Esophagus muscularis mucosa (tissue), 4 donors: ENCODE measurements around the gene MATK. TPM values are rescaled to one million over a fixed set of nuclear protein-coding genes. Genes with fewer than 3 reads are reported as not detected.

ENCODE experiments used
- DNase-seq: peaks from one replicate; pipeline ENCODE4 v3.0.0-alpha.2; 2017; ENCODE audit errors: extremely low spot score
- H3K27ac ChIP-seq, 4 donors: fragments of 200-600 bp; sonication (generic); replicated peaks in 1 of 4; 1 replicate in 3 of 4; 2 replicates in 1 of 4; pipeline ENCODE4 v1.5.1; 2016 to 2019; ENCODE audit warnings: mild to moderate bottlenecking in 1 of 4
- H3K27me3 ChIP-seq, 4 donors: fragments of 200-600 bp; sonication (generic); one replicate each; pipeline versions ENCODE4 v1.5.1 to v1.6.0; 2016 to 2019
- H3K36me3 ChIP-seq, 4 donors: fragments of 200-600 bp; sonication (generic); one replicate each; pipeline ENCODE4 v1.5.1; 2016 to 2019
- H3K4me1 ChIP-seq, 4 donors: fragments of 200-600 bp; sonication (generic); one replicate each; pipeline ENCODE4 v1.5.1; 2016 to 2019
- H3K4me3 ChIP-seq, 4 donors: fragments of 200-600 bp; sonication (generic); 1 replicate in 2 of 4; 2 replicates in 2 of 4; pipeline ENCODE4 v1.5.1; 2016 to 2019; ENCODE audit warnings: mild to moderate bottlenecking in 4 of 4, moderate library complexity in 1 of 4
- H3K9me3 ChIP-seq, 4 donors: fragments of 200-600 bp; sonication (generic); 1 replicate in 3 of 4; 2 replicates in 1 of 4; pipeline ENCODE4 v1.5.1; 2016 to 2019
- EP300 ChIP-seq: sonication (generic); formaldehyde crosslinking; IDR thresholded peaks from one replicate; pipeline ENCODE4 v1.6.1; 2017; ENCODE audit warnings: antibody characterized with exemption
- POLR2A ChIP-seq: fragments of 450-650 bp; IDR thresholded peaks from one replicate; pipeline ENCODE4 v1.6.1; 2017; ENCODE audit warnings: antibody characterized with exemption, moderate library complexity, mild to moderate bottlenecking, low read depth
- POLR2AphosphoS5 ChIP-seq, 2 donors: sonication (generic); formaldehyde crosslinking; IDR thresholded peaks; one replicate each; pipeline ENCODE4 v1.6.1; 2017; ENCODE audit warnings: antibody characterized with exemption in 2 of 2
- WGBS: methylation state at CpG from one replicate; pipeline ENCODE4 v1.1.5; 2018; 5-methylcytosine and 5-hydroxymethylcytosine counted together
- intact Hi-C: fragments of 100-400 bp; cut with DNase I; formaldehyde crosslinking; loops from one replicate; pipeline ENCODE4 v1.15.1; 2023
- total RNA-seq, 4 donors: library from RNA; depleted of rRNA; stranded (reverse); fragments of >200 nt; gene quantifications; one replicate each; pipeline versions ENCODE4 v1.1.0 to v1.2.1, GENCODE V29; 2016
- TF ChIP-seq, protein P1 (sequence below), 3 experiments: fragments of 200-600 bp in 2 of 3; fragments of 450-650 bp in 1 of 3; sonication (generic) in 2 of 3; IDR thresholded peaks; one replicate each; pipeline ENCODE4 v1.5.1; 2017 to 2019; ENCODE audit warnings: antibody characterized with exemption in 3 of 3, mild to moderate bottlenecking in 2 of 3, moderate library complexity in 1 of 3

The MATK gene
- total RNA-seq, 4 donors from 2014 or later: 0.13 to 2.9 (median 1.8) TPM

DNA sequence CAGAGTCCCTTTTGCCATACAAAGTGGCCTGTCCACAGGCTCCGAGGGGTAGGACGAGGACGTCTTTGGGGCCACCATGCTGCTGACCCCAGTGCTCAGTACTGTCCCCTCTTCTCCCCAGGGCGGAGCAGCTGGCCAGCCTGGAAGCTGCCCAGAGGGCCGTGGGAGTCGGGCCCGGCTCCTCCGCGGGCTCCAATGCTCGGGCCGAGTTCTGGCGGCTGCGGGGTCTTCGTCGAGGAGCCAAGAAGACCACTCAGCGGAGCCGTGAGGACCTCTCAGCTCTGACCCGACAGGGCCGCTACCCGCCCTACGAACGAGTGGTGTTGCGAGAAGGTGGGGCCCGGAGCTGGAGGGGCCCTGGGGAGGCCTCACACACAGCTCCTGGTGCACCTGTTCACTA lies 45.8 kb downstream of the MATK start:
- Histone ChIP-seq H3K4me3 (no peak overlapping the region), H3K9me3 (no peaks in the 10 kb centered on the region), H3K27me3 (peaks cover 0 to 14% (median 0%) of the 10 kb centered on the region in 4 donors), H3K36me3 (no peaks in the 10 kb centered on the region), H3K4me1 (no peaks in the 10 kb centered on the region), H3K27ac (no peak overlapping the region)
- 92% methylated on average over 8 of the region's 24 CpGs for whole genome bisulfite sequencing
- TF ChIP-seq POLR2AphosphoS5 (IDR thresholded peaks at IDR 0.05) (no peak), EP300 (no peak), POLR2A (no peak)
- DNase-seq: no peak
- intact Hi-C loops: no loop called here

DNA sequence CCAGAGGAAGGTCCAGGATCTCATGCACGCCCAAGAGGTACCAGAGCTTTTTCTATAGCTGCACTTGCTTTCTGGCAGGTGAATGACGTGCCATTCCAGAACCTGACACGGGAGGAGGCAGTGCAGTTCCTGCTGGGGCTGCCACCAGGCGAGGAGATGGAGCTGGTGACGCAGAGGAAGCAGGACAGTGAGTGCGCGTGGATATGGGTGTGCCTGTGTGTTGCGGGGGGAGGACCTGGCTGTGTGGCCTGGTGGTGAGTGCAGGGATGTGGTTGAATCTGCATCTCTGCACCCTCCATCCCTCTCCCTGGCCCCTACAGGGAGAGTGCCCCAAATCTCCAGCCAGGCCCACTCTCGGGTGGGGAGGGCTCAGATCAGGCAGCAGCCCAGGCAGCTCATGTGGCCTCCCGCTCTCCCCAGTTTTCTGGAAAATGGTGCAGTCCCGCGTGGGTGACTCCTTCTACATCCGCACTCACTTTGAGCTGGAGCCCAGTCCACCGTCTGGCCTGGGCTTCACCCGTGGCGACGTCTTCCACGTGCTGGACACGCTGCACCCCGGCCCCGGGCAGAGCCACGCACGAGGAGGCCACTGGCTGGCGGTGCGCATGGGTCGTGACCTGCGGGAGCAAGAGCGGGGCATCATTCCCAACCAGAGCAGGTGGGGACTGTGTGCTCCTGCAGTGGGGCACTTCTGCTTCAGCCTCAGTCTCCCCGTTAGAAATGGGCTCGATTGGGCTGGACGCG lies 47.5 kb downstream of the MATK start:
- Histone ChIP-seq H3K36me3 (no peaks in the 10 kb centered on the region), H3K4me1 (no peaks in the 10 kb centered on the region), H3K9me3 (no peaks in the 10 kb centered on the region), H3K4me3 (no peak overlapping the region), H3K27me3 (peaks cover 0 to 17% (median 0%) of the 10 kb centered on the region in 4 donors), H3K27ac (no peak overlapping the region)
- TF ChIP-seq POLR2A (no peak), EP300 (no peak), POLR2AphosphoS5 (IDR thresholded peaks at IDR 0.05) (no peak)
- TF ChIP-seq, protein P1, sequence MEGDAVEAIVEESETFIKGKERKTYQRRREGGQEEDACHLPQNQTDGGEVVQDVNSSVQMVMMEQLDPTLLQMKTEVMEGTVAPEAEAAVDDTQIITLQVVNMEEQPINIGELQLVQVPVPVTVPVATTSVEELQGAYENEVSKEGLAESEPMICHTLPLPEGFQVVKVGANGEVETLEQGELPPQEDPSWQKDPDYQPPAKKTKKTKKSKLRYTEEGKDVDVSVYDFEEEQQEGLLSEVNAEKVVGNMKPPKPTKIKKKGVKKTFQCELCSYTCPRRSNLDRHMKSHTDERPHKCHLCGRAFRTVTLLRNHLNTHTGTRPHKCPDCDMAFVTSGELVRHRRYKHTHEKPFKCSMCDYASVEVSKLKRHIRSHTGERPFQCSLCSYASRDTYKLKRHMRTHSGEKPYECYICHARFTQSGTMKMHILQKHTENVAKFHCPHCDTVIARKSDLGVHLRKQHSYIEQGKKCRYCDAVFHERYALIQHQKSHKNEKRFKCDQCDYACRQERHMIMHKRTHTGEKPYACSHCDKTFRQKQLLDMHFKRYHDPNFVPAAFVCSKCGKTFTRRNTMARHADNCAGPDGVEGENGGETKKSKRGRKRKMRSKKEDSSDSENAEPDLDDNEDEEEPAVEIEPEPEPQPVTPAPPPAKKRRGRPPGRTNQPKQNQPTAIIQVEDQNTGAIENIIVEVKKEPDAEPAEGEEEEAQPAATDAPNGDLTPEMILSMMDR (IDR thresholded peaks at IDR 0.05): no peak
- WGBS: 84% methylated on average over 30 of the region's 32 CpGs
- DNase-seq: no peak
- intact Hi-C loops: no loop called here

DNA sequence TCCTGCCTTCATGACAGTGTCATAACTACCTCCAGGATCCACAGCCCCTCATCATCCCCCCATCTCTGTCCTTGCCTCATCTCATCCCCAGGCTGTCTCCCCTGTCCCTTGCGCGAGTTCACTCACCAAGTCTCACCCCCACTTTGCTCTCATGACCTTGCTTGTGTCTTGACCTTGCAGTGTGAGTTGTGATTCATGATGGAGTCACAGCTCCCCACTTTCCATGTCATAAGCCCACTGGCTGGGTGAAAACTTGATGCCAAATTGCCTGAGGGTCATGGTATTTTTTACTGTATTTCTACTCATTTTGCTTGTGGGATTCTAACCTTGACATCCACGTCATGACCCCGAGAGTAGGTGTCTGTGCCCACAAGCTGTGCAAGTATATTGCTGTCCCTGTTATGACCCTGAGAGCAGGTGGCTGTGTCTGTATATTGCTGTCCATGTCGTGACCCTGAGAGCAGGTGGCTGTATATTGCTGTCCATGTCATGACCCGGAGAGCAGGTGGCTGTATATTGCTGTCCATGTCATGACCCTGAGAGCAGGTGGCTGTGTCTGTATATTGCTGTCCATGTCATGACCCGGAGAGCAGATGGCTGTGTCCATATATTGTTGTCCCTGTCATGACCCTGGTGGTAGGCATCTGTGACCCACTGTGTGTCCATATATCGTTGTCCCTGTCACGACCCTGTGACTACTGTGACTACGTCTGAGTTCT lies 48.5 kb downstream of the MATK start:
- Histone ChIP-seq H3K36me3 (no peaks in the 10 kb centered on the region), H3K4me1 (no peaks in the 10 kb centered on the region), H3K27ac (no peak overlapping the region), H3K4me3 (no peak overlapping the region), H3K9me3 (no peaks in the 10 kb centered on the region), H3K27me3 (peaks cover 0 to 17% (median 0%) of the 10 kb centered on the region in 4 donors)
- intact Hi-C loops: no loop called here
- TF ChIP-seq EP300 (no peak), POLR2AphosphoS5 (IDR thresholded peaks at IDR 0.05) (no peak), POLR2A (no peak)
- TF ChIP-seq, protein P1 (IDR thresholded peaks at IDR 0.05): no peak
- no peak for DNase-seq
- 89% methylated on average over 10 of the region's 10 CpGs for WGBS

DNA sequence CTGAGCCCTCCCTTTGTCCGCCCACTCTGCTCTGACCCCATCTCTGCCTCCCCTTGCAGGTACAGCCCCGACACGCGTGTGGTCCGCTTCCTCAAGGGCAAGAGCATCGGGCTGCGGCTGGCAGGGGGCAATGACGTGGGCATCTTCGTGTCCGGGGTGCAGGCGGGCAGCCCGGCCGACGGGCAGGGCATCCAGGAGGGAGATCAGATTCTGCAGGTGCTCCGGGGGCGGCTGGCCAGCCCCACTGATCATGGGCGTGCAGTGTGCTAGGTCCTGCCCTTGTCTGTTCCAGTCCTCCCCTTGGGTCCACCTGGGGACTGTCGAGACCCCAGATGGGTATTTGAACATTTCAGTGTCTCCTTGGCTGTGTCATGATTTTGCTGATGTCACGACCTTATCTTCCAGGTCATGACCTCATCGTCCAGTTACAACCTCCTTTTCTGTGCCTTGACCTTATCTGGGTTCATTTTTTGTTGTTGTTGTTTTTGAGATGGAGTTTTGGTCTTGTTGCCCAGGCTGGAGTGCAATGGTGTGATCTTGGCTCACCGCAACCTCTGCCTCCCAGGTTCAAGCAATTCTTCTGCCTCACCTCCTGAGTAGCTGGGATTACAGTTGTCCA lies 50.0 kb downstream of the MATK start:
- no peak overlapping the region for H3K4me3 ChIP-seq
- no peaks in the 10 kb centered on the region for H3K4me1 ChIP-seq
- WGBS: 70% methylated on average over 8 of the region's 21 CpGs
- TF ChIP-seq EP300 (no peak), POLR2A (no peak), POLR2AphosphoS5 (IDR thresholded peaks at IDR 0.05) (no peak)
- TF ChIP-seq, protein P1 (IDR thresholded peaks at IDR 0.05): no peak
- peaks cover 0 to 17% (median 0%) of the 10 kb centered on the region in 4 donors for H3K27me3 ChIP-seq
- no peak overlapping the region for H3K27ac ChIP-seq
- intact Hi-C loops: no loop called here
- H3K9me3 ChIP-seq: no peaks in the 10 kb centered on the region
- H3K36me3 ChIP-seq: no peaks in the 10 kb centered on the region
- DNase-seq: no peak

DNA sequence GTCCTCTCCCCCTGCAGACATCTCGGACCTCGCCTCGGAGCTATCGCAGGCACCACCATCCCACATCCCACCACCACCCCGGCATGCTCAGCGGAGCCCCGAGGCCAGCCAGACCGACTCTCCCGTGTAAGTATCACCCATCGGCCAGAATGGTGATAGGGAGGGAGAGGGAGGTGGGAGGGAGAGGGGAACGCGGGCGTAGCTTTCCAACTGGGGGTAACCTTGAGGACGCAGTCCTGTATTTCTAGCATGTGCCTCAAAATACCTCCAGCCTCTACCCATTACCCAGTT lies 51.9 kb downstream of the MATK start:
- DNase-seq: no peak
- Histone ChIP-seq H3K4me3 (no peak overlapping the region), H3K36me3 (no peaks in the 10 kb centered on the region), H3K27ac (no peak overlapping the region), H3K27me3 (peaks cover 0 to 17% (median 0%) of the 10 kb centered on the region in 4 donors), H3K9me3 (peaks cover 0 to 1% (median 0%) of the 10 kb centered on the region in 4 donors), H3K4me1 (no peaks in the 10 kb centered on the region)
- TF ChIP-seq POLR2AphosphoS5 (IDR thresholded peaks at IDR 0.05): no peak
- no peak for TF ChIP-seq EP300
- 95% methylated on average over 14 of the region's 14 CpGs for WGBS
- intact Hi-C loops: no loop called here
